A549 (cell line): Measurements from ENCODE around the gene CEP250. TPM values are rescaled to one million over a fixed set of nuclear protein-coding genes. Genes with fewer than 3 reads are reported as not detected.

Source experiments
- ATAC-seq, 2 experiments: fragments of 200-7000 bp in 1 of 2; fragments of >200 bp in 1 of 2; cut with Nextera tagmentation in 1 of 2; cut with Tn5 transposase in 1 of 2; 3 replicates each; pipeline versions ENCODE4 v1.8.0 to v1.9.1; 2018 to 2020; ENCODE audit warnings: mild to moderate bottlenecking in 1 of 2, moderate library complexity in 1 of 2
- CTCF ChIA-PET: fragments of 300-600 bp; sonication (Branson Sonifier 250); formaldehyde crosslinking; extraction: SDS; loops from one replicate; lab custom pipeline; 2021; ENCODE audit warnings: antibody characterized with exemption, inconsistent platforms; lab: Yijun Ruan, JAX
- POLR2A ChIA-PET: fragments of 350-600 bp; formaldehyde crosslinking; extraction: SDS; loops from one replicate; lab custom pipeline; 2021; ENCODE audit warnings: antibody characterized with exemption, inconsistent platforms; lab: Yijun Ruan, JAX
- DNase-seq, 2 experiments: peaks; one replicate each; pipeline versions ENCODE4 v3.0.0 to v3.0.0-alpha.2; 2011 to 2016; ENCODE audit warnings: low read depth in 1 of 2, low spot score in 1 of 2
- FAIRE-seq: peaks from 2 replicates; lab custom pipeline; 2011; peaks lifted over from hg19 to GRCh38; lab: Jason Lieb, UNC
- H3K27ac ChIP-seq, 2 experiments: fragments of >200 bp; sonication (Bioruptor Twin); formaldehyde crosslinking; 3 replicates each; pipeline ENCODE4 v1.5.1; 2016 to 2017
- H3K4me1 ChIP-seq: fragments of >200 bp; sonication (Bioruptor Twin); formaldehyde crosslinking; 3 replicates; pipeline ENCODE4 v1.6.1; 2016
- H3K4me2 ChIP-seq: fragments of >200 bp; sonication (Bioruptor Twin); formaldehyde crosslinking; 3 replicates; pipeline ENCODE4 v1.6.1; 2016
- H3K4me3 ChIP-seq: fragments of >200 bp; sonication (Bioruptor Twin); formaldehyde crosslinking; 3 replicates; pipeline ENCODE4 v1.5.1; 2016
- H3K9me3 ChIP-seq: fragments of >200 bp; sonication (Bioruptor Twin); formaldehyde crosslinking; 3 replicates; pipeline ENCODE4 v1.6.1; 2016
- BHLHE40 ChIP-seq: IDR thresholded peaks from 2 replicates; pipeline ENCODE4 v1.6.1; 2012; ENCODE audit warnings: low read depth, low read length, inconsistent platforms
- CBX2 ChIP-seq: fragments of 200-600 bp; sonication (generic); IDR thresholded peaks from 2 replicates; pipeline ENCODE4 v1.6.1; 2016; ENCODE audit warnings: low read depth, mild to moderate bottlenecking, borderline replicate concordance
- EHF ChIP-seq: fragments of 250-450 bp; sonication (Bioruptor Pico); IDR thresholded peaks from 2 replicates; pipeline ENCODE4 v1.5.0; 2020; ENCODE audit warnings: mild to moderate bottlenecking
- EHMT2 ChIP-seq: fragments of 200-600 bp; sonication (generic); IDR thresholded peaks from 2 replicates; pipeline ENCODE4 v1.6.1; 2016; ENCODE audit warnings: antibody characterized with exemption, low read depth, mild to moderate bottlenecking, moderate library complexity
- ESRRA ChIP-seq: fragments of 150-350 bp; IDR thresholded peaks from 2 replicates; pipeline ENCODE4 v1.6.1; 2014; ENCODE audit warnings: mild to moderate bottlenecking, low read length, borderline replicate concordance
- FOSB ChIP-seq: fragments of 250-450 bp; sonication (Bioruptor Pico); IDR thresholded peaks from 2 replicates; pipeline ENCODE4 v1.5.0; 2020; ENCODE audit warnings: mild to moderate bottlenecking, moderate library complexity
- FOSL2 ChIP-seq, 2 experiments: fragments of 450-650 bp in 1 of 2; fragments of >200 bp in 1 of 2; sonication (Bioruptor Twin) in 1 of 2; formaldehyde crosslinking; IDR thresholded peaks; 2 replicates each; pipeline versions ENCODE4 v1.5.0 to v1.6.1; 2016 to 2020; ENCODE audit warnings: mild to moderate bottlenecking in 1 of 2, moderate library complexity in 1 of 2
- GATA3 ChIP-seq: IDR thresholded peaks from 2 replicates; pipeline ENCODE4 v1.6.1; 2012; ENCODE audit warnings: borderline replicate concordance
- HDAC2 ChIP-seq: fragments of 200-600 bp; sonication (generic); IDR thresholded peaks from 2 replicates; pipeline ENCODE4 v1.6.1; 2016
- HOXB5 ChIP-seq: fragments of 250-450 bp; sonication (Bioruptor Pico); IDR thresholded peaks from 2 replicates; pipeline ENCODE4 v1.5.0; 2020; ENCODE audit warnings: mild to moderate bottlenecking, moderate library complexity
- KDM1A ChIP-seq: fragments of 200-600 bp; sonication (generic); IDR thresholded peaks from 2 replicates; pipeline ENCODE4 v1.6.1; 2016; ENCODE audit warnings: low read depth, mild to moderate bottlenecking
- NPAS2 ChIP-seq: fragments of 250-450 bp; sonication (Bioruptor Pico); IDR thresholded peaks from 2 replicates; pipeline ENCODE4 v1.8.0; 2022; ENCODE audit warnings: mild to moderate bottlenecking, moderate library complexity, borderline replicate concordance
- NR3C1 ChIP-seq: fragments of >200 bp; sonication (Bioruptor Twin); formaldehyde crosslinking; IDR thresholded peaks from 3 replicates; pipeline ENCODE4 v1.6.1; 2017
- RCOR1 ChIP-seq: fragments of 150-350 bp; IDR thresholded peaks from 2 replicates; pipeline ENCODE4 v1.6.1; 2014; ENCODE audit warnings: antibody characterized with exemption, low read length, low read depth
- RNF2 ChIP-seq: fragments of 200-600 bp; sonication (generic); IDR thresholded peaks from 2 replicates; pipeline ENCODE4 v1.6.1; 2016; ENCODE audit warnings: low read depth, mild to moderate bottlenecking, antibody characterized with exemption, moderate library complexity, borderline replicate concordance
- SREBF2 ChIP-seq: fragments of 450-650 bp; IDR thresholded peaks from 2 replicates; pipeline ENCODE4 v1.6.1; 2014; ENCODE audit warnings: mild to moderate bottlenecking, moderate library complexity
- ZSCAN20 ChIP-seq: fragments of 250-450 bp; sonication (Bioruptor Pico); IDR thresholded peaks from 2 replicates; pipeline ENCODE4 v1.8.0; 2022; ENCODE audit warnings: mild to moderate bottlenecking, moderate library complexity
- WGBS: methylation state at CpG from one replicate; pipeline ENCODE4 v1.1.6; 2017; ENCODE audit errors: missing lambda C conversion rate; 5-methylcytosine and 5-hydroxymethylcytosine counted together
- polyA plus RNA-seq, 4 experiments: library from polyadenylated mRNA; depleted of rRNA in 3 of 4; stranded (reverse); fragments of >200 nt; fragmentation: RNase III in 1 of 4; extraction: RNeasy Plus Mini Kit Qiagen cat#74134 plus additional on column Dnase treatment in 1 of 4; gene quantifications; 2 replicates in 3 of 4; 3 replicates in 1 of 4; pipeline ENCODE4 v1.2.3, GENCODE V29; 2011 to 2017
- TF ChIP-seq, protein P1 (sequence below): fragments of 450-650 bp; IDR thresholded peaks from 2 replicates; pipeline ENCODE4 v1.6.1; 2014; ENCODE audit warnings: antibody characterized with exemption
- TF ChIP-seq, protein P2 (sequence below): fragments of 250-450 bp; sonication (Bioruptor Pico); IDR thresholded peaks from 2 replicates; pipeline ENCODE4 v1.5.0; 2020; ENCODE audit warnings: low read depth, mild to moderate bottlenecking, moderate library complexity
- TF ChIP-seq, protein P3 (sequence below): fragments of 150-350 bp; IDR thresholded peaks from 2 replicates; pipeline ENCODE4 v1.6.1; 2014; ENCODE audit warnings: low read depth, mild to moderate bottlenecking, low read length
- TF ChIP-seq, protein P4 (sequence below): IDR thresholded peaks from 2 replicates; pipeline ENCODE4 v1.6.1; 2012
- TF ChIP-seq, protein P5 (sequence below): fragments of >200 bp; sonication (Bioruptor Twin); formaldehyde crosslinking; IDR thresholded peaks from 3 replicates; pipeline ENCODE4 v1.5.1; 2016
- TF ChIP-seq, protein P6 (sequence below): fragments of >200 bp; sonication (Bioruptor Twin); formaldehyde crosslinking; IDR thresholded peaks from 3 replicates; pipeline ENCODE4 v1.6.1; 2016
- TF ChIP-seq, protein P7 (sequence below): fragments of 200-600 bp; sonication (generic); IDR thresholded peaks from 2 replicates; pipeline ENCODE4 v1.6.1; 2016; ENCODE audit warnings: antibody characterized with exemption, mild to moderate bottlenecking, moderate library complexity

CEP250 gene
- polyA plus RNA-seq, 2 of the 4 experiments (the other 2 are of a cell fraction) = 13.8 to 19.6 TPM

DNA sequence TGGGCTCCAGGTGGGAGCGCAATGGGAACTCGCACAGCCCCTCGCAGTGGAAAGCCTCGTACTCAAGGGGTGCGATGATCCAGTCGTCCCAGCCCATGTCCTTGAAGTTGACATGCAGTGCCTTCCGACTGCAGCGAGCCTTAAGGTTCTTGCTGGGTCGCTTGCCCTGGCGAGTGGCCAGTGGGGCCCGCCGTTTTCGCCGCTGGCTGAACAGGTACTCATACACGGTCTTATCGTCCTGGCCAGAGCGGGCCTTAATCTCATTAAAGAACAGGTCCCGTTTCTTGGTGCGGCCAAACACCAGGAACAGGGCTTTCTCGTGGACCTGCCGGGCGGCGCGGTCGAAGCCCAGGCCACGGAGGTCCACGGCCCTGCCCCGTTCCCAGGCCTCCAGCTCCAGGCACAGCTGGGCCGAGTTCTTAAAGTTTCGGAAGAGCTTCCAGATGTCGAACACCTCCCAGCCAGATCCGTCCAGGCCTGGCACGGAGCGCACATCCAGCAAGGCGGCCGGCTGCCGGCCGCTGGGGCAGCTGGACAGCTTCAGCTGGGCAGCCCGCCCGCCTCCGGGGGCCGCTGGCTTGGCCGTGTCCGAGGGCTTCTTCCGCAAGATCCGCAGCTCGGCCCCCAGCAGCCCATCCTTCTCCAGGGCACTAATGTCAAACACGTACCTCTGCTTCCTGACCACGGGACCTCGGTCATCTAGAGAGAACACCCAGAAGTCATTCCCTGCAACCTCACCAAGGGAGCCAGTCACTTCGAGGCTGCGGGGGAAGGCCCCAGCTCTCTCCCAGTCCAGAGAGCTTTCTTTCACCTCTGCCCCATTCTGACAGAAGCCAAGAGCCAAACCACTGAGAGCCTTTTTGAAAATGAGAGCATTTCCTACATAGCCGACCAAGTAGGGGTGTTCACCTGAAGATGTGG lies 21.1 kb upstream of the CEP250 start:
- 0 out of 3 replicates have a peak, but pooled peaks cover 3% of the 10 kb centered on the region for H3K4me1 ChIP-seq
- no peak for TF ChIP-seq GATA3
- no peak for TF ChIP-seq FOSL2 (IDR thresholded peaks at IDR 0.05)
- TF ChIP-seq FOSL2 (CRISPR knock-in tag; IDR thresholded peaks at IDR 0.05) = no peak
- TF ChIP-seq, protein P1, sequence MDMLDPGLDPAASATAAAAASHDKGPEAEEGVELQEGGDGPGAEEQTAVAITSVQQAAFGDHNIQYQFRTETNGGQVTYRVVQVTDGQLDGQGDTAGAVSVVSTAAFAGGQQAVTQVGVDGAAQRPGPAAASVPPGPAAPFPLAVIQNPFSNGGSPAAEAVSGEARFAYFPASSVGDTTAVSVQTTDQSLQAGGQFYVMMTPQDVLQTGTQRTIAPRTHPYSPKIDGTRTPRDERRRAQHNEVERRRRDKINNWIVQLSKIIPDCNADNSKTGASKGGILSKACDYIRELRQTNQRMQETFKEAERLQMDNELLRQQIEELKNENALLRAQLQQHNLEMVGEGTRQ = no peak
- no peak for TF ChIP-seq EHF (CRISPR knock-in tag)
- TF ChIP-seq HDAC2 = no peak
- TF ChIP-seq, protein P2, sequence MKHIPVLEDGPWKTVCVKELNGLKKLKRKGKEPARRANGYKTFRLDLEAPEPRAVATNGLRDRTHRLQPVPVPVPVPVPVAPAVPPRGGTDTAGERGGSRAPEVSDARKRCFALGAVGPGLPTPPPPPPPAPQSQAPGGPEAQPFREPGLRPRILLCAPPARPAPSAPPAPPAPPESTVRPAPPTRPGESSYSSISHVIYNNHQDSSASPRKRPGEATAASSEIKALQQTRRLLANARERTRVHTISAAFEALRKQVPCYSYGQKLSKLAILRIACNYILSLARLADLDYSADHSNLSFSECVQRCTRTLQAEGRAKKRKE (CRISPR knock-in tag) = no peak
- TF ChIP-seq FOSB (CRISPR knock-in tag) = no peak
- no peak for TF ChIP-seq NPAS2 (CRISPR knock-in tag)
- TF ChIP-seq ZSCAN20 = no peak
- no peak for TF ChIP-seq SREBF2
- TF ChIP-seq, protein P3, sequence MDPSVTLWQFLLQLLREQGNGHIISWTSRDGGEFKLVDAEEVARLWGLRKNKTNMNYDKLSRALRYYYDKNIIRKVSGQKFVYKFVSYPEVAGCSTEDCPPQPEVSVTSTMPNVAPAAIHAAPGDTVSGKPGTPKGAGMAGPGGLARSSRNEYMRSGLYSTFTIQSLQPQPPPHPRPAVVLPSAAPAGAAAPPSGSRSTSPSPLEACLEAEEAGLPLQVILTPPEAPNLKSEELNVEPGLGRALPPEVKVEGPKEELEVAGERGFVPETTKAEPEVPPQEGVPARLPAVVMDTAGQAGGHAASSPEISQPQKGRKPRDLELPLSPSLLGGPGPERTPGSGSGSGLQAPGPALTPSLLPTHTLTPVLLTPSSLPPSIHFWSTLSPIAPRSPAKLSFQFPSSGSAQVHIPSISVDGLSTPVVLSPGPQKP = no peak
- TF ChIP-seq, protein P4, sequence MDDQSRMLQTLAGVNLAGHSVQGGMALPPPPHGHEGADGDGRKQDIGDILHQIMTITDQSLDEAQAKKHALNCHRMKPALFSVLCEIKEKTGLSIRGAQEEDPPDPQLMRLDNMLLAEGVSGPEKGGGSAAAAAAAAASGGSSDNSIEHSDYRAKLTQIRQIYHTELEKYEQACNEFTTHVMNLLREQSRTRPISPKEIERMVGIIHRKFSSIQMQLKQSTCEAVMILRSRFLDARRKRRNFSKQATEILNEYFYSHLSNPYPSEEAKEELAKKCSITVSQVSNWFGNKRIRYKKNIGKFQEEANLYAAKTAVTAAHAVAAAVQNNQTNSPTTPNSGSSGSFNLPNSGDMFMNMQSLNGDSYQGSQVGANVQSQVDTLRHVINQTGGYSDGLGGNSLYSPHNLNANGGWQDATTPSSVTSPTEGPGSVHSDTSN = no peak
- TF ChIP-seq, protein P5, sequence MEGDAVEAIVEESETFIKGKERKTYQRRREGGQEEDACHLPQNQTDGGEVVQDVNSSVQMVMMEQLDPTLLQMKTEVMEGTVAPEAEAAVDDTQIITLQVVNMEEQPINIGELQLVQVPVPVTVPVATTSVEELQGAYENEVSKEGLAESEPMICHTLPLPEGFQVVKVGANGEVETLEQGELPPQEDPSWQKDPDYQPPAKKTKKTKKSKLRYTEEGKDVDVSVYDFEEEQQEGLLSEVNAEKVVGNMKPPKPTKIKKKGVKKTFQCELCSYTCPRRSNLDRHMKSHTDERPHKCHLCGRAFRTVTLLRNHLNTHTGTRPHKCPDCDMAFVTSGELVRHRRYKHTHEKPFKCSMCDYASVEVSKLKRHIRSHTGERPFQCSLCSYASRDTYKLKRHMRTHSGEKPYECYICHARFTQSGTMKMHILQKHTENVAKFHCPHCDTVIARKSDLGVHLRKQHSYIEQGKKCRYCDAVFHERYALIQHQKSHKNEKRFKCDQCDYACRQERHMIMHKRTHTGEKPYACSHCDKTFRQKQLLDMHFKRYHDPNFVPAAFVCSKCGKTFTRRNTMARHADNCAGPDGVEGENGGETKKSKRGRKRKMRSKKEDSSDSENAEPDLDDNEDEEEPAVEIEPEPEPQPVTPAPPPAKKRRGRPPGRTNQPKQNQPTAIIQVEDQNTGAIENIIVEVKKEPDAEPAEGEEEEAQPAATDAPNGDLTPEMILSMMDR = no peak
- TF ChIP-seq RCOR1 = no peak
- no peak for TF ChIP-seq NR3C1
- TF ChIP-seq RNF2 = no peak
- no peak for TF ChIP-seq EHMT2
- H3K4me2 ChIP-seq = no peak overlapping the region
- CTCF ChIA-PET = interaction anchor here (1.2 to 13.6 kb wide), 5 partner anchors 13 to 293 kb away, joined by 4 to 267 read pairs (median 5); no protein-coding TSS in a partner anchor
- no peak for FAIRE-seq
- no peaks in the 10 kb centered on the region for H3K9me3 ChIP-seq
- H3K27ac ChIP-seq = no peak overlapping the region
- H3K4me3 ChIP-seq = no peak overlapping the region
- POLR2A ChIA-PET = no interaction called here
- DNase-seq = no peak
- WGBS = 91% methylated on average over 40 of the region's 53 CpGs
- ATAC-seq = no peak

DNA sequence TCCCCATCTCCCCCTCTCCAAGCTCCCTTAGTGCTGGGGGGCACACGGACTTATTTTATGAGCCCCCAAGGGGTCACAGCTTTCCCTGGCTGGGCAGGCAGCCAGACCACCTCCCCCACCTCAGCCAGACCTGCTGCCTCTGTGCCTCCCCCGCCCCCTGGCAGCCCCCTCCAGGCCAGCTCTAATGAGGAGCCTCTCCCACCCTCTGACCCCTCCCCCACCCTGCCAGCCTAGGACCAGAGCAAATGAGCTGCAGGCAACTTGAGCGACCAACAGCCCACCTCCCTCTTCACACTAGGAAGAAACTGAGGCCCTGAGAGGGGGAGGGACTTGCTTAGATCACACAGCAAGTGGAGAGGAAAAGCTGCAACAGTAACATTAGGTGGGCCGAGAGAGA lies 19.2 kb upstream of the CEP250 start:
- FAIRE-seq = no peak
- no peak overlapping the region for H3K27ac ChIP-seq
- H3K9me3 ChIP-seq = no peaks in the 10 kb centered on the region
- CTCF ChIA-PET = interaction anchor here (1.3 to 13.6 kb wide), 4 partner anchors 9 to 292 kb away, joined by 3 to 267 read pairs (median 66); no protein-coding TSS in a partner anchor
- WGBS = 79% methylated on average over 3 of the region's 4 CpGs
- no peak overlapping the region for H3K4me2 ChIP-seq
- POLR2A ChIA-PET = interaction anchor here (1.0 kb wide), 1 partner anchor 134 kb away, joined by 4 read pairs; no protein-coding TSS in a partner anchor
- TF ChIP-seq, protein P6, sequence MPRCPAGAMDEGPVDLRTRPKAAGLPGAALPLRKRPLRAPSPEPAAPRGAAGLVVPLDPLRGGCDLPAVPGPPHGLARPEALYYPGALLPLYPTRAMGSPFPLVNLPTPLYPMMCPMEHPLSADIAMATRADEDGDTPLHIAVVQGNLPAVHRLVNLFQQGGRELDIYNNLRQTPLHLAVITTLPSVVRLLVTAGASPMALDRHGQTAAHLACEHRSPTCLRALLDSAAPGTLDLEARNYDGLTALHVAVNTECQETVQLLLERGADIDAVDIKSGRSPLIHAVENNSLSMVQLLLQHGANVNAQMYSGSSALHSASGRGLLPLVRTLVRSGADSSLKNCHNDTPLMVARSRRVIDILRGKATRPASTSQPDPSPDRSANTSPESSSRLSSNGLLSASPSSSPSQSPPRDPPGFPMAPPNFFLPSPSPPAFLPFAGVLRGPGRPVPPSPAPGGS = no peak
- TF ChIP-seq BHLHE40 (no peak), ESRRA (no peak), KDM1A (no peak), HOXB5 (no peak), EHMT2 (no peak), CBX2 (no peak)
- TF ChIP-seq, protein P7, sequence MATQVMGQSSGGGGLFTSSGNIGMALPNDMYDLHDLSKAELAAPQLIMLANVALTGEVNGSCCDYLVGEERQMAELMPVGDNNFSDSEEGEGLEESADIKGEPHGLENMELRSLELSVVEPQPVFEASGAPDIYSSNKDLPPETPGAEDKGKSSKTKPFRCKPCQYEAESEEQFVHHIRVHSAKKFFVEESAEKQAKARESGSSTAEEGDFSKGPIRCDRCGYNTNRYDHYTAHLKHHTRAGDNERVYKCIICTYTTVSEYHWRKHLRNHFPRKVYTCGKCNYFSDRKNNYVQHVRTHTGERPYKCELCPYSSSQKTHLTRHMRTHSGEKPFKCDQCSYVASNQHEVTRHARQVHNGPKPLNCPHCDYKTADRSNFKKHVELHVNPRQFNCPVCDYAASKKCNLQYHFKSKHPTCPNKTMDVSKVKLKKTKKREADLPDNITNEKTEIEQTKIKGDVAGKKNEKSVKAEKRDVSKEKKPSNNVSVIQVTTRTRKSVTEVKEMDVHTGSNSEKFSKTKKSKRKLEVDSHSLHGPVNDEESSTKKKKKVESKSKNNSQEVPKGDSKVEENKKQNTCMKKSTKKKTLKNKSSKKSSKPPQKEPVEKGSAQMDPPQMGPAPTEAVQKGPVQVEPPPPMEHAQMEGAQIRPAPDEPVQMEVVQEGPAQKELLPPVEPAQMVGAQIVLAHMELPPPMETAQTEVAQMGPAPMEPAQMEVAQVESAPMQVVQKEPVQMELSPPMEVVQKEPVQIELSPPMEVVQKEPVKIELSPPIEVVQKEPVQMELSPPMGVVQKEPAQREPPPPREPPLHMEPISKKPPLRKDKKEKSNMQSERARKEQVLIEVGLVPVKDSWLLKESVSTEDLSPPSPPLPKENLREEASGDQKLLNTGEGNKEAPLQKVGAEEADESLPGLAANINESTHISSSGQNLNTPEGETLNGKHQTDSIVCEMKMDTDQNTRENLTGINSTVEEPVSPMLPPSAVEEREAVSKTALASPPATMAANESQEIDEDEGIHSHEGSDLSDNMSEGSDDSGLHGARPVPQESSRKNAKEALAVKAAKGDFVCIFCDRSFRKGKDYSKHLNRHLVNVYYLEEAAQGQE = no peak
- TF ChIP-seq, all 56 proteins: peak for 0
- Histone ChIP-seq H3K4me3 (no peak overlapping the region), H3K4me1 (0 out of 3 replicates have a peak, but pooled peaks cover 3% of the 10 kb centered on the region)
- ATAC-seq (no peak), DNase-seq (no peak)
